Activated T-cell treated with anti-CD3 and anti-CD28 coated beads, Interleukin-2, amount 50 U/mL, for 72 hours (primary cell): Measurements from ENCODE around the gene SH3BP5. TPM values are rescaled to one million over a fixed set of nuclear protein-coding genes. Genes with fewer than 3 reads are reported as not detected.

ENCODE experiments used
- ATAC-seq, 2 donors: fragments of 150-1000 bp; cut with Tn5 transposase; replicated peaks in 1 of 2; 2 replicates each; pipeline ENCODE4 v1.10.0; 2021; ENCODE audit warnings: moderate library complexity in 2 of 2, mild to moderate bottlenecking in 1 of 2
- DNase-seq, 2 donors: peaks; one replicate each; pipeline ENCODE4 v3.0.0; 2021 to 2022; ENCODE audit warnings: mixed read lengths in 1 of 2
- H3K27ac Mint-ChIP-seq: one replicate; pipeline ENCODE4 v1.8.0; 2022; ENCODE audit warnings: mild to moderate bottlenecking, moderate library complexity, mixed read lengths
- H3K27me3 Mint-ChIP-seq: one replicate; pipeline ENCODE4 v1.8.0; 2022; ENCODE audit warnings: low read depth, mixed read lengths
- H3K36me3 Mint-ChIP-seq, 2 donors: one replicate each; pipeline ENCODE4 v1.8.0; 2022; ENCODE audit warnings: mixed read lengths in 2 of 2, mild to moderate bottlenecking in 1 of 2; ENCODE audit not compliant: insufficient read depth in 2 of 2
- H3K4me1 Mint-ChIP-seq: one replicate; pipeline ENCODE4 v1.8.0; 2022; ENCODE audit warnings: low read depth, mixed read lengths
- H3K4me3 Mint-ChIP-seq, 2 donors: one replicate each; pipeline ENCODE4 v1.8.0; 2022; ENCODE audit warnings: mild to moderate bottlenecking in 2 of 2, mixed read lengths in 2 of 2, moderate library complexity in 2 of 2
- H3K9me3 Mint-ChIP-seq, 2 donors: one replicate each; pipeline ENCODE4 v1.8.0; 2022; ENCODE audit warnings: mixed read lengths in 2 of 2
- total RNA-seq, 2 donors: library from RNA; stranded (reverse); gene quantifications; one replicate each; pipeline ENCODE4 v1.2.3, GENCODE V29; 2022

SH3BP5 gene
- total RNA-seq, 2 donors from 2014 or later, result 7.4 to 19.6 TPM

- peaks cover 10 to 12% of the 10 kb centered on the region in 2 donors for H3K36me3 Mint-ChIP-seq
- H3K27me3 Mint-ChIP-seq, result no peaks in the 10 kb centered on the region
- no peak overlapping the region for H3K4me3 Mint-ChIP-seq
- H3K9me3 Mint-ChIP-seq, result no peaks in the 10 kb centered on the region
- no peak for ATAC-seq
- DNase-seq, result no peak
- H3K27ac Mint-ChIP-seq, result no peak overlapping the region
- peaks cover 11% of the 10 kb centered on the region for H3K4me1 Mint-ChIP-seq
These were observed 113.7 kb downstream of the SH3BP5 start for GRCh38 chr3:15218689-15219088.

DNA sequence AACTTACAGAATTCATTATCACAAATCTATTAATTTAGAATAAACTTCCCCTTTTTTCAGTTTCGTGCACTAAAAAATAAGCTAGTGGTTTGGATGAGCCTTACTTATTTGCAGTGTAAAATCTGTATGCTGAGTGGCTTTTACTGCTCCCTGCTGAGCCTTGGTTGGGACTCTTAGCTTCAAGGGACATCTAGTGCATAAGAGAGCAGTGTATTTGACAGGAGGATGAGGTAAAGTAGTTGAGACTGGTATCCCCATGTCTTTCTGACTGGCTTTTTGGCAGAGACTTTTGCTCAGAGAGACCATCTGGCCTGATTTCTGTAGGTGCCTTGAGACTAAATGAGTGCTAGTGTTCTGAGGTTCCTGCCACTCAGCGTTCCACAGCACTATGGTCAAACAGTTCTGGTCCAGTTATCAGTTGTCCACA is 114.5 kb downstream of the SH3BP5 start:
- H3K27ac Mint-ChIP-seq, result no peak overlapping the region
- ATAC-seq, result no peak
- no peak overlapping the region for H3K4me3 Mint-ChIP-seq
- no peaks in the 10 kb centered on the region for H3K27me3 Mint-ChIP-seq
- H3K4me1 Mint-ChIP-seq, result peaks cover 11% of the 10 kb centered on the region
- no peak for DNase-seq
- H3K9me3 Mint-ChIP-seq, result no peaks in the 10 kb centered on the region
- H3K36me3 Mint-ChIP-seq, result peaks cover 11 to 12% of the 10 kb centered on the region in 2 donors

GRCh38 chr3:15217011-15217671 is 115.2 kb downstream of the SH3BP5 start:
- Mint-ChIP-seq H3K9me3 (no peaks in the 10 kb centered on the region), H3K27me3 (no peaks in the 10 kb centered on the region), H3K27ac (no peak overlapping the region), H3K4me1 (peaks cover 16% of the 10 kb centered on the region), H3K4me3 (no peak overlapping the region), H3K36me3 (peaks cover 11 to 18% of the 10 kb centered on the region in 2 donors)
- ATAC-seq (no peak), DNase-seq (no peak)

DNA sequence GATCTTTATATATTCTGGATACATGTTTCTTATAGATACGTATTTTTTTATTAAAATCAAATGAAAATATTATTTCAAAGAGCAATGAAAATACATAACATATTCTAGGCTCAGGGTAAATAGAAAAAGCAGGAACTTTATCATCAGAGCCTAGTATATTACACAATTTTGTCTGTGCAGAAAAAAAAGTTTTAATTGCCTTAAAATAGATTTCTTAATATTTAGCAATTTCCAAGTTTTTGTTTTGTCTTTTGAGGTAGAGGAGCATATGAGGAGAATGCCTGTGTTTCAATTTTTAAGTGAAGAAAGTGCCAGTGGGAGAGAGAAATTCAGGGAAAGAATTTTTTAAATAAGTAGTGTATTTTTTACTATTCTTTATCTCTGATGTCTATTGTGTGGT is 115.9 kb downstream of the SH3BP5 start:
- Mint-ChIP-seq H3K4me1 (peaks cover 17% of the 10 kb centered on the region), H3K9me3 (no peaks in the 10 kb centered on the region), H3K27me3 (no peaks in the 10 kb centered on the region), H3K4me3 (no peak overlapping the region), H3K27ac (no peak overlapping the region), H3K36me3 (peaks cover 11 to 21% of the 10 kb centered on the region in 2 donors)
- DNase-seq, result no peak
- no peak for ATAC-seq

GRCh38 chr3:15215996-15216395 is 116.4 kb downstream of the SH3BP5 start:
- H3K9me3 Mint-ChIP-seq, result no peaks in the 10 kb centered on the region
- DNase-seq (no peak), ATAC-seq (no peak)
- H3K27ac Mint-ChIP-seq, result no peak overlapping the region
- H3K4me1 Mint-ChIP-seq, result peaks cover 17% of the 10 kb centered on the region
- no peaks in the 10 kb centered on the region for H3K27me3 Mint-ChIP-seq
- no peak overlapping the region for H3K4me3 Mint-ChIP-seq
- peaks cover 11 to 21% of the 10 kb centered on the region in 2 donors for H3K36me3 Mint-ChIP-seq

DNA sequence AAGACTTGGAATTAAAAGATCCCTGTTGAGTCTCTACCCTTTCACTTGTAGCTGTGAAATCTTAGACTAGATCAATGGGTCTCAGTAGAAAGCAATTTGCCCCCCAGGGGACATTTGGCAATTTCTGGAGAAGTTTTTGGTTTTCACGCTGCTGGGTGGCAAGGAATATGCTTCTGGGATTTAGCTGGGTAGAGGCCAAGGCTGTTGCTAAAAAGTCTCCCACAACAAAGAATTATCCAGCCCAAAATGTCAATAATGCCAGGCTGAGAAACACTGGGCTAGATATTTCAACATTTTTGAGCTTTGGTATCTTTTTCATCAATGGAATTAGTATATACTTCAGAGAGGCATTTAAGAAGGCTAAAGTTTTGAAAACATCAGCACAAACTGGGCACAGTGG is 117.6 kb downstream of the SH3BP5 start:
- ATAC-seq (no peak), DNase-seq (no peak)
- H3K4me3 Mint-ChIP-seq, result no peak overlapping the region
- H3K4me1 Mint-ChIP-seq, result peaks cover 21% of the 10 kb centered on the region
- H3K9me3 Mint-ChIP-seq, result no peaks in the 10 kb centered on the region
- peaks cover 6 to 24% of the 10 kb centered on the region in 2 donors for H3K36me3 Mint-ChIP-seq
- no peak overlapping the region for H3K27ac Mint-ChIP-seq
- H3K27me3 Mint-ChIP-seq, result no peaks in the 10 kb centered on the region

DNA sequence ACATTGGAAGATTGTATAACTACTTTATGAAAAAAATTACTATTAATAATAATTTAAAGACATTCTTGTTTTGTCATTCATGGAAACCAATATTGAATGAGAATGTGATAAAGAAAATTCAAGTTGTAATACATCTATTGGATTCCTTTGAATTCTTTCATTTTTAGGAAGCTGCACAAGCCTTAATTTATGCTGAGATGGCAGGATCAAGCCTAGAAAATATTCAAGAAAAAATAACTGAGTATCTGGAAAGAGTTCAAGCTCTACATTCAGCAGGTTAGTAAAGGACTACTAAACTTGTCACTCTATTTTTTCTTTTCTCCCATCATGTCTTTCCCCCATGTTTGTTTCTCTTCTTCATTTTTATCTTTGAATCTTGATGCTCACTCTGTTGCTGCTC is 120.4 kb downstream of the SH3BP5 start:
- Mint-ChIP-seq H3K9me3 (no peaks in the 10 kb centered on the region), H3K36me3 (peaks cover 6 to 21% of the 10 kb centered on the region in 2 donors), H3K4me3 (no peak overlapping the region), H3K27me3 (no peaks in the 10 kb centered on the region), H3K27ac (no peak overlapping the region), H3K4me1 (peaks cover 30% of the 10 kb centered on the region)
- DNase-seq (no peak), ATAC-seq (no peak)

GRCh38 chr3:15207836-15208504 is 124.4 kb downstream of the SH3BP5 start:
- no peak for ATAC-seq
- H3K4me3 Mint-ChIP-seq, result peak overlapping the region; percentile 89 to 96
- H3K36me3 Mint-ChIP-seq, result peaks cover 0 to 17% of the 10 kb centered on the region in 2 donors
- H3K4me1 Mint-ChIP-seq, result peaks cover 35% of the 10 kb centered on the region
- DNase-seq, result no peak
- H3K27me3 Mint-ChIP-seq, result no peaks in the 10 kb centered on the region
- H3K27ac Mint-ChIP-seq, result peak overlapping the region; percentile 22
- no peaks in the 10 kb centered on the region for H3K9me3 Mint-ChIP-seq

DNA sequence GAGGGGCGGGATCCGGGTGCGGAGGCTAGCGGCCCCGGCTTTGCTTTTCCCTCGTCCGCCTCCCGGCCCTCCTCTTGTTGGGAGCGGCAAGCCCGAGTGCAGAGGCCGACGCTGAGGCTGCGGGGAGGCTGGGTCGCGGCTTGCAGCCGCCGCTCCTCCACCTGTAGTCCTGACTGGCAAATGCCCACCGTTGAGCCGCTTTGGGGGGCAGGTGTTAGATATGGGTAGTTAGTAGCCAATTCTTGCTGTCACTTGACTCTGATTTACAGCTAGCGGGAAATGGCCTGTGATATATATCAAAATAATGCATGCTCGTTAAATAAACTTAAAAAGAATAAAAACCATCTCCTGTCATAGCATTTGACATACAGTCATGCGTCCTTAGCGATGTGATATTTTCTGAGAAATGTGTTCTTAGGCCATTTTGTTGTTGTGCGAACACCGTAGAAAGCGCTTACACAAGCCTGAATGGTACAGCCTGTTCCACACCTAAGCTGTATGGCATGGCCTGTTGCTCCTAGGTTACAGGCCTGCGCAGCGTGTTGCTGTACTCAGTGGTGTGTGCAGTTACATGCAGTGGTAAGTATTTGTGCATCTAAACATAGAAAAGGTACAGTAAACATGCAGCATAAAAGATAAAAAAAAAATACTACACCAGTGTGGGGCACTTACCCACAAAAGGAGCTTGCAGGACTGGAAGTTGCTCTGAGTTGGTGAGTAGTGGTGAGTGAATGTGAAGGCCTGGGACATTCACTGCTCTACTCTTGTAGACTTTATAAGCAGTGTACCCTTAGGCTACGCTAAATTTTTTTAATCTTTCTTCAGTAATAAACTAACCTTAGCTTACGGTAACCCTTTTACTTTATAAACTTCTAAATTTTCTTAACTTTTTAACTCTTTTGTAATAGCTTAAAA is 125.5 kb downstream of the SH3BP5 start:
- Mint-ChIP-seq H3K27ac (peak overlapping the region; percentile 94), H3K9me3 (no peaks in the 10 kb centered on the region), H3K4me1 (peaks cover 33% of the 10 kb centered on the region), H3K4me3 (peak overlapping the region; percentile 89 to 96), H3K36me3 (peaks cover 0 to 11% of the 10 kb centered on the region in 2 donors), H3K27me3 (no peaks in the 10 kb centered on the region)
- ATAC-seq (peak in 1 of 2 donors; percentile 29), DNase-seq (peak; percentile 22 to 26)

- H3K4me3 Mint-ChIP-seq, result peak within 1 kb of the TSS; percentile 89 to 96
- H3K27ac Mint-ChIP-seq, result peak within 1 kb of the TSS; percentile 94
These were observed 126.3 kb downstream of the SH3BP5 start, which contains the start of gene CAPN7 for GRCh38 chr3:15205934-15206661. Gene CAPN7, plus strand, starts transcription at chr3:15206246. Its CDS starts 250 bp downstream, at chr3:15206496.

DNA sequence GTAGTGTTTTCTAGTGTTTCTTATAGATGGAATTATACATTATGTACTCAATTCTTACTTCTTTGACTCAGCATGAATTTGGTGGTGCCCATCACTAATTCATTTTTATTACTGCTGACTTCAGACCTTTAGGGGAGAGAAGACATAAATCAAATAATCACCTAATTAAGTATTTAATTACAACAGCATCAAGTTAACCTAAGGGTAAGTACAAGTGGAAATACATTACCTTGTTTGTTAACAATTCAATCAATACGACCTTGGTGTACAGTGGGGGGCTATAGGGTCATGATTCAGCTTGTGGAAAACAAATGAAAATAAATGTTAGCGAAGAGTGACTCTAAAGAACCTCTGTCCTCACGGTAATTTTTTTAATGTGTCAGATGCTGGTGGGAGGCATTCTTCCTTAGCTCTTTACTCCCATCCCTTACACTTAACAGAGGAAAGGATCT is 126.9 kb downstream of the SH3BP5 start:
- no peaks in the 10 kb centered on the region for H3K9me3 Mint-ChIP-seq

More at GRCh38 chr3:15205934-15206661, 126.3 kb downstream of the SH3BP5 start, which contains the start of gene CAPN7:
- peaks cover 33% of the 10 kb centered on the region for H3K4me1 Mint-ChIP-seq
- ATAC-seq (peak; percentile 89 to 91), DNase-seq (peak; percentile 96 to 99)
- H3K9me3 Mint-ChIP-seq, result no peaks in the 10 kb centered on the region
- no peaks in the 10 kb centered on the region for H3K27me3 Mint-ChIP-seq
- H3K36me3 Mint-ChIP-seq, result peaks cover 0 to 8% of the 10 kb centered on the region in 2 donors

More for the DNA sequence above, 126.9 kb downstream of the SH3BP5 start:
- Mint-ChIP-seq H3K27me3 (no peaks in the 10 kb centered on the region), H3K27ac (peak overlapping the region; percentile 89), H3K4me3 (peak overlapping the region; percentile 86 to 88), H3K36me3 (peaks cover 0 to 5% of the 10 kb centered on the region in 2 donors), H3K4me1 (peaks cover 31% of the 10 kb centered on the region)
- ATAC-seq (no peak), DNase-seq (no peak)
